CD4-positive, alpha-beta memory T cell (primary cell): ENCODE results near the gene ZNF638. TPM values are rescaled to one million over a fixed set of nuclear protein-coding genes. Genes with fewer than 3 reads are reported as not detected.
A peak's percentile ranks its signal among the peaks of the same experiment; 100 is the strongest.

ENCODE experiments used
- CTCF ChIA-PET: fragments of 350-600 bp; sonication (Branson Sonifier 250); formaldehyde crosslinking; loops from one replicate; lab custom pipeline; 2021; ENCODE audit warnings: inconsistent platforms; ENCODE audit not compliant: partially characterized antibody; lab: Charles Lee
- POLR2A ChIA-PET: fragments of 350-600 bp; sonication (Branson Sonifier 250); formaldehyde crosslinking; loops from one replicate; lab custom pipeline; 2021; ENCODE audit not compliant: partially characterized antibody; lab: Charles Lee
- DNase-seq, 5 donors: peaks; one replicate each; pipeline versions ENCODE4 v3.0.0 to v3.0.0-alpha.2; 2020 to 2022; ENCODE audit warnings: mixed read lengths in 1 of 5
- H3K27ac ChIP-seq: one replicate; pipeline ENCODE4 v1.7.0; 2013; ENCODE audit warnings: low read depth, low read length
- H3K27me3 ChIP-seq: 2 replicates; pipeline ENCODE4 v1.7.0; 2013; ENCODE audit warnings: mild to moderate bottlenecking, low read length, moderate library complexity; ENCODE audit not compliant: insufficient read depth
- H3K36me3 ChIP-seq: 2 replicates; pipeline ENCODE4 v1.7.0; 2013; ENCODE audit warnings: mild to moderate bottlenecking, low read length, moderate library complexity; ENCODE audit not compliant: insufficient read depth
- H3K4me1 ChIP-seq: 2 replicates; pipeline ENCODE4 v1.7.0; 2013; ENCODE audit warnings: mild to moderate bottlenecking, low read length, moderate library complexity; ENCODE audit not compliant: insufficient read depth
- H3K4me3 ChIP-seq, 2 donors: one replicate each; pipeline ENCODE4 v1.7.0; 2013; ENCODE audit warnings: low read length in 2 of 2, mild to moderate bottlenecking in 1 of 2
- H3K9me3 ChIP-seq, 2 donors: one replicate each; pipeline ENCODE4 v1.7.0; 2013; ENCODE audit warnings: low read length in 2 of 2, control low read depth in 1 of 2; ENCODE audit not compliant: control insufficient read depth in 1 of 2
- H3K27ac Mint-ChIP-seq, 7 donors: one replicate each; pipeline ENCODE4 v1.8.0; 2020 to 2021; ENCODE audit warnings: mixed read lengths in 7 of 7, mild to moderate bottlenecking in 6 of 7, inconsistent platforms in 3 of 7, moderate library complexity in 3 of 7
- H3K27me3 Mint-ChIP-seq, 2 donors: one replicate each; pipeline ENCODE4 v1.8.0; 2020 to 2021; ENCODE audit warnings: mixed read lengths in 2 of 2
- H3K36me3 Mint-ChIP-seq, 2 donors: one replicate each; pipeline ENCODE4 v1.8.0; 2020 to 2021; ENCODE audit warnings: mixed read lengths in 2 of 2, inconsistent platforms in 1 of 2, mild to moderate bottlenecking in 1 of 2
- H3K4me1 Mint-ChIP-seq, 4 donors: one replicate each; pipeline ENCODE4 v1.8.0; 2020 to 2021; ENCODE audit warnings: mixed read lengths in 4 of 4, mild to moderate bottlenecking in 1 of 4
- H3K4me3 Mint-ChIP-seq, 8 donors: one replicate each; pipeline ENCODE4 v1.8.0; 2020 to 2021; ENCODE audit warnings: mixed read lengths in 8 of 8, mild to moderate bottlenecking in 7 of 8, moderate library complexity in 6 of 8, inconsistent platforms in 3 of 8
- H3K9me3 Mint-ChIP-seq, 8 donors: one replicate each; pipeline ENCODE4 v1.8.0; 2020 to 2021; ENCODE audit warnings: mixed read lengths in 8 of 8, mild to moderate bottlenecking in 5 of 8, inconsistent platforms in 3 of 8, moderate library complexity in 1 of 8
- intact Hi-C: fragments of 100-400 bp; cut with micrococcal nuclease; formaldehyde crosslinking; loops from one replicate; pipeline ENCODE4 v1.15.1; 2023
- polyA plus RNA-seq, 2 donors: library from polyadenylated mRNA; unstranded; fragments of 300-500 nt; fragmentation: Illumina TruSeq; gene quantifications; one replicate each; pipeline ENCODE4 v1.2.3, GENCODE V29; 2021
- total RNA-seq, 2 experiments: library from RNA; stranded (reverse); gene quantifications; one replicate each; pipeline ENCODE4 v1.2.3, GENCODE V29; 2021

Gene ZNF638
- total and polyA plus RNA-seq, 4 experiments from 2014 or later: 19.8 to 167 (median 110) TPM

DNA sequence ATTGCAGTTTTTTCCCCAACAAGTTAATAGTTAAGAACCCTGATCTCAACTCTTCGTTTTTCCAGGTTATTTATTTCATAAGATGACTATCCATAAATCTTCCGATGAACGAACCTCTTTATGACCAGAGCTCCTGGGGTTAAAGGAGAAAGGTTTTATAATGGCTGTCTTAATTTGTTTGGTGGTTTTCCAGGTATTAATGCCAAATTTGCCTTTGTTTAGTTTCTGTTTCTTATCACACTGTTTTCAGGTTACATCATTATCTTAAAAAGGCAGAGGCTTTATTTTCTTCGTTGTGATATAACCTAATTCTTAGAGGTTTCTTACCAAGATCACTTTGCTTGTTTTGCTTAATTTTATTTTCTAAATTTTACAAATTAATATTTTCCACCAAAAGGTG lies 10.1 kb downstream of the ZNF638 start:
- ChIA-PET CTCF (interaction anchor here (1.8 kb wide), 1 partner anchor 10 kb away, joined by 7 read pairs; the partner anchor contains the start of gene ZNF638), POLR2A (interaction anchor here (0.6 kb wide), 1 partner anchor 155 kb away, joined by 3 read pairs; no protein-coding TSS in a partner anchor)
- intact Hi-C loops: no loop called here
- Mint-ChIP-seq H3K36me3 (peaks cover 27 to 32% of the 10 kb centered on the region in 2 donors), H3K4me3 (no peak overlapping the region), H3K27me3 (no peaks in the 10 kb centered on the region), H3K27ac (peak overlapping the region in 1 of 7 donors; percentile 29), H3K4me1 (peaks cover 51 to 79% (median 65%) of the 10 kb centered on the region in 4 donors), H3K9me3 (no peaks in the 10 kb centered on the region)
- Histone ChIP-seq H3K27me3 (no peaks in the 10 kb centered on the region), H3K4me1 (peaks cover 44% of the 10 kb centered on the region), H3K36me3 (no peaks in the 10 kb centered on the region), H3K4me3 (no peak overlapping the region), H3K27ac (no peak overlapping the region), H3K9me3 (no peaks in the 10 kb centered on the region)
- DNase-seq: no peak

DNA sequence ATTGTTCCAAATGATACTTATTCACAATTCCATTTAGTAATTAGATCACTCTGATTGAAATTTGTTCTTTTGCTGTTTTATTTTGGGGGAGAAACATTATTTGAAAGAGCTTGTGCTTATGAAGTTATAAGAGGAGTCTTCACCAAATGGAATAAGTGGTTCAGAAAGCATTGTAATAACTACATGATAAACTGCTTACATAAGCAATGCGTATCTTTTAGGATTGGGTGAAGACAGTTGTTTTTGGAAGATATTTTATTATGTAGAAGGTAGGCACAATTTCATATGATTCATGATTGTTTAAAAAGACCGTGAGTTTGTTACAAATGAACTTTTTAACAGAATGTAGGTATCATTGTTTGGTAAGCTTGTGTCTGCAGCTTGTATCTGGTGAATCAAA lies 14.5 kb downstream of the ZNF638 start:
- CTCF ChIA-PET: interaction anchor here (4.2 kb wide), 1 partner anchor 14 kb away, joined by 29 read pairs; the partner anchor contains the start of gene ZNF638
- Histone ChIP-seq H3K9me3 (no peaks in the 10 kb centered on the region), H3K4me3 (no peak overlapping the region), H3K27ac (no peak overlapping the region), H3K36me3 (peaks cover 21% of the 10 kb centered on the region), H3K27me3 (no peaks in the 10 kb centered on the region), H3K4me1 (peaks cover 15% of the 10 kb centered on the region)
- POLR2A ChIA-PET: interaction anchor here (2.6 kb wide), 1 partner anchor 14 kb away, joined by 9 read pairs; the partner anchor contains the start of gene ZNF638
- Mint-ChIP-seq H3K4me3 (no peak overlapping the region), H3K9me3 (no peaks in the 10 kb centered on the region), H3K4me1 (peaks cover 34 to 71% (median 57%) of the 10 kb centered on the region in 4 donors), H3K27ac (no peak overlapping the region), H3K36me3 (peaks cover 35 to 45% of the 10 kb centered on the region in 2 donors), H3K27me3 (no peaks in the 10 kb centered on the region)
- intact Hi-C loops: loop anchor here (2.0 to 5.0 kb wide), 2 partner anchors 13 to 41 kb away; no protein-coding TSS in a partner anchor
- no peak for DNase-seq

DNA sequence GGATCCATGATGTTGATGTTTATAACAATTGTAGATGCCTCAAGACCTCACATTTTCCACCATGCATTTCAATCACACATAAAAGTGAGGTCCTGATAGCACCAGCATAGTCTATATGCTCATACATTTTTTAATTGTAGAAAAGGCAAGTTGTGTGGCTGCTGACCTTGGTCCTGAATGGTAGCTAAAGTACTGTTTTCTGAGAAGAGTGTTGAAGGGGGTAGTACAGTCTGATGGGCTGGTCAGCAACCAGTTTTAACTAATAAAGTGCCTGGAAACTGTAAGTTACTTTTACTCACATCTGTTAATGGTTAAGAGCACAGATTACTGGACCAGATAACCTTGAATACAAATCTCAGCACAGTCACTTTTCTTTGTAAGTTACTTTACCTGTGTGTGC lies 15.9 kb downstream of the ZNF638 start:
- H3K9me3 Mint-ChIP-seq: no peaks in the 10 kb centered on the region
- no peaks in the 10 kb centered on the region for H3K27me3 Mint-ChIP-seq
- peak in 3 of 5 donors; percentile 12 to 14 (median 13) for DNase-seq
- H3K27me3 ChIP-seq: no peaks in the 10 kb centered on the region
- peaks cover 36 to 43% of the 10 kb centered on the region in 2 donors for H3K36me3 Mint-ChIP-seq
- H3K4me1 Mint-ChIP-seq: peaks cover 40 to 81% (median 63%) of the 10 kb centered on the region in 4 donors
- H3K4me3 Mint-ChIP-seq: no peak overlapping the region
- H3K27ac ChIP-seq: no peak overlapping the region
- no peak overlapping the region for H3K27ac Mint-ChIP-seq
- H3K4me1 ChIP-seq: peaks cover 29% of the 10 kb centered on the region
- no peaks in the 10 kb centered on the region for H3K9me3 ChIP-seq
- H3K4me3 ChIP-seq: no peak overlapping the region
- intact Hi-C loops: loop anchor here (2.0 to 5.0 kb wide), 2 partner anchors 15 to 40 kb away; no protein-coding TSS in a partner anchor
- ChIA-PET CTCF (interaction anchor here (4.2 kb wide), 1 partner anchor 16 kb away, joined by 29 read pairs; the partner anchor contains the start of gene ZNF638), POLR2A (no interaction called here)
- peaks cover 21% of the 10 kb centered on the region for H3K36me3 ChIP-seq

DNA sequence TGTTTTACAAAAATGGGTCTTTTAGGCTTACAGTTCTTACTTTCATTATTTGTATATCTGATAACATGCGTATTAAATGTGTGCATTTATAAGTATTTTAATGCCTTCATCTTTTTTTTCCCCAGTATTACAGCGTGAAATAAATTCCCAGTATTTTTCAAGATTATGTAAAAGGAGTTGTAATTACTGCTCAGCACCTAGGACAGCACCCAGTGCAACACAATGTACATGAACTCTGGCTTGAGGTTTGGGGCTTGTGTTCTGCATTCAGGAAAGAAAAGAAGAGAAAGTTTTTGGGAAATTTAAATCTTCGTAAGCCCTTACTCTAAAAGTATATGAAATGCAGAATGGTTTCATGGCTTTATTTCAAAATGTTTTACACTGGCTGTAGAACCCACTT lies 16.7 kb downstream of the ZNF638 start:
- H3K36me3 Mint-ChIP-seq: peaks cover 40 to 43% of the 10 kb centered on the region in 2 donors
- H3K4me1 Mint-ChIP-seq: peaks cover 46 to 84% (median 68%) of the 10 kb centered on the region in 4 donors
- peak in 1 of 5 donors; percentile 11 for DNase-seq
- no peaks in the 10 kb centered on the region for H3K9me3 ChIP-seq
- no peak overlapping the region for H3K4me3 Mint-ChIP-seq
- H3K27me3 Mint-ChIP-seq: no peaks in the 10 kb centered on the region
- H3K27ac ChIP-seq: no peak overlapping the region
- POLR2A ChIA-PET: no interaction called here
- intact Hi-C loops: loop anchor here (5.0 kb wide), 1 partner anchor 39 kb away; no protein-coding TSS in a partner anchor
- H3K4me1 ChIP-seq: peaks cover 36% of the 10 kb centered on the region
- CTCF ChIA-PET: no interaction called here
- no peak overlapping the region for H3K27ac Mint-ChIP-seq
- H3K36me3 ChIP-seq: peaks cover 21% of the 10 kb centered on the region
- no peaks in the 10 kb centered on the region for H3K9me3 Mint-ChIP-seq
- no peak overlapping the region for H3K4me3 ChIP-seq
- no peaks in the 10 kb centered on the region for H3K27me3 ChIP-seq

DNA sequence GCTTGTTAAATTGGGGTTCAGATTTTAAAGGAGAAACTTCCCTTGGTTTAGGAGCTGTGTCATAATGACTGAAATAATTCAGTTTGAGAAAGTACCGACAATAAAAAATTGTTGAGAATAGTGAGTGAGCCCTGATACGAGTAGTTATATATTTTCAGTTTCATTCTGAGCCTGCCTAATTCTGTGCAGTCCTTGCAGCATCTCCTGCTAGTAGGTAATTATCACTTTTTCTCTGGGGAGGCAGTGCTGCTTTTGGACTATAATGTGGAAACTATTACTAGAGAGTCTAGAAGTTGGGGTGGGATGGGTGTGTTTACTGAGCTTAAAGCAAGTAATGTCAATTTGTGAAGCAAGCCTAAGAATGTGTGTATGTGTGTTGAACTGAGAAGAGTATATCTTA lies 21.7 kb downstream of the ZNF638 start:
- Mint-ChIP-seq H3K4me3 (peak overlapping the region in 4 of 8 donors; percentile 23 to 57 (median 50)), H3K27ac (peak overlapping the region; percentile 4 to 83 (median 43)), H3K36me3 (peaks cover 49 to 56% of the 10 kb centered on the region in 2 donors), H3K4me1 (peaks cover 42 to 73% (median 55%) of the 10 kb centered on the region in 4 donors), H3K27me3 (no peaks in the 10 kb centered on the region), H3K9me3 (no peaks in the 10 kb centered on the region)
- ChIA-PET POLR2A (interaction anchor here (1.8 kb wide), 1 partner anchor 21 kb away, joined by 5 read pairs; the partner anchor contains the start of gene ZNF638), CTCF (interaction anchor here (0.5 to 2.0 kb wide), 6 partner anchors 8 to 156 kb away, joined by 3 to 8 read pairs (median 4); partner anchors contain the start of gene ZNF638)
- H3K27ac ChIP-seq: no peak overlapping the region
- H3K4me1 ChIP-seq: peaks cover 45% of the 10 kb centered on the region
- H3K4me3 ChIP-seq: no peak overlapping the region
- H3K27me3 ChIP-seq: no peaks in the 10 kb centered on the region
- H3K36me3 ChIP-seq: peaks cover 39% of the 10 kb centered on the region
- H3K9me3 ChIP-seq: no peaks in the 10 kb centered on the region
- intact Hi-C loops: no loop called here
- DNase-seq: no peak

DNA sequence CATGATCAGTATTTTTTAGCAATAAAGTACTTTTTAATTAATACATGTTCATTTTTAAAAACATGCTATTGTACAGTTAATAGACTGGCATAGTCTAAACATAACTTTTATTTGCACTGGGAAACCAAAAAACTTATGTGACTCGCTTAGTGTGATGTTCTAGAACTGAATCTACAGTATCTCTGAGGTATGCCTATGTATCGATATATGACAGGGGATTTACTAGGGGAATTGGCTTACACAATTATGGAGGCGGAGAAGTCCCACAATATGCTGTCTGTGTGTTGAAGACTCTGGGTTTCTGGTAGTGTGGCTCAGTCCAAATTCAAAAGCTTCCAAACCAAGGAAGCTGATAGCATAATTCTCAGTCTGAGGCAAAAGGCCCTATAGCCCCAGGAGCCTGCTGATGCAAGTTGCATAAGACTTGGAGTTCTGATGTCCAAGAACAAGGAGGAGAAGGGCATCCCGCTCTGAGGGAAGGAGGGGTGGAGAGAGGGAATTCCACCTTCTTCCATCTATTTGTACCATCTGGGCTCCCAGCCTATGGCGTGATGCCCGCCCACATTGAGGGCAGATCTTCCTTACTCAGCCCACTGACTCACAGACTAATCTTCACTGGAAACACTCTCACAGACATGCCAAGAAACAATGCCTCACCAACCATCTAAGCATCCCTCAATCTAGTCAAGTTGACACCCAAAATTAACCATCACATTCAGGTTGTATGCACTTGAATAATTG lies 27.5 kb downstream of the ZNF638 start:
- no peak for DNase-seq
- peaks cover 69% of the 10 kb centered on the region for H3K36me3 ChIP-seq
- H3K27me3 ChIP-seq: no peaks in the 10 kb centered on the region
- no peak overlapping the region for H3K4me3 ChIP-seq
- intact Hi-C loops: no loop called here
- peak overlapping the region in 2 of 7 donors; percentile 2 to 30 for H3K27ac Mint-ChIP-seq
- peaks cover 49 to 71% of the 10 kb centered on the region in 2 donors for H3K36me3 Mint-ChIP-seq
- H3K4me1 Mint-ChIP-seq: peaks cover 26 to 51% (median 42%) of the 10 kb centered on the region in 4 donors
- CTCF ChIA-PET: no interaction called here
- no peak overlapping the region for H3K4me3 Mint-ChIP-seq
- no peaks in the 10 kb centered on the region for H3K9me3 ChIP-seq
- no peaks in the 10 kb centered on the region for H3K27me3 Mint-ChIP-seq
- H3K27ac ChIP-seq: no peak overlapping the region
- POLR2A ChIA-PET: no interaction called here
- no peaks in the 10 kb centered on the region for H3K9me3 Mint-ChIP-seq
- H3K4me1 ChIP-seq: peaks cover 10% of the 10 kb centered on the region

DNA sequence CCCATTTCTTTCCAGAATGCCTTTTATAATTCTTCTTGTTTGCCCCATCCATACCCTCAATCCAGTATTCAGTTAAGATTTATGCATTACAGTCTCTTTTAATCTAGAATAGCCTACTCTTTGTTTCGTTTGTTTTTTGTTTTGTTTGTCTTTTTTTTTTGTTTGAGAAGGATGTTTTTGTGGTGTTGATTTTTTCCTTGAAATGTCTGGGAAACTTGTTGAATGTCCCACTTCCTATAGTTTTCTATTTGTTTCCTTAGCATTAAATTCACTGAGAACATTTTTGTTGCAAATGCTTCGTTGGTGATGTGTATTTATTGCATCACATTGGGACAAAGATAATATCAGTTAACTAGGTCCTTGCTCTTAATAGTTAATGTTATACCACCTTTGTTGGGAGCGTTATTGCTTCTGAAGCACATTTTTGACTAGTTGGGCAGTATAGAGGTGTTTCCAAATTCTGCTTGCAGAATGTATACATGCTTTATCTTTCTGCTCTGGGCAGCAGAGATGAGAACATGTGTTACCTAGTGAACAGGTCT lies 28.9 kb downstream of the ZNF638 start:
- Histone ChIP-seq H3K4me3 (no peak overlapping the region), H3K36me3 (peaks cover 73% of the 10 kb centered on the region), H3K9me3 (no peaks in the 10 kb centered on the region), H3K27me3 (no peaks in the 10 kb centered on the region), H3K4me1 (peaks cover 10% of the 10 kb centered on the region), H3K27ac (no peak overlapping the region)
- intact Hi-C loops: no loop called here
- no peak overlapping the region for H3K4me3 Mint-ChIP-seq
- no peaks in the 10 kb centered on the region for H3K9me3 Mint-ChIP-seq
- peak overlapping the region in 1 of 7 donors; percentile 44 for H3K27ac Mint-ChIP-seq
- H3K27me3 Mint-ChIP-seq: no peaks in the 10 kb centered on the region
- peaks cover 26 to 51% (median 40%) of the 10 kb centered on the region in 4 donors for H3K4me1 Mint-ChIP-seq
- DNase-seq: no peak
- CTCF ChIA-PET: interaction anchor here (1.2 kb wide), 1 partner anchor 8 kb away, joined by 4 read pairs; no protein-coding TSS in a partner anchor
- POLR2A ChIA-PET: no interaction called here
- H3K36me3 Mint-ChIP-seq: peaks cover 59 to 78% of the 10 kb centered on the region in 2 donors
